ENCODE measurements around the gene TAS2R14.

The TAS2R14 gene

DNA sequence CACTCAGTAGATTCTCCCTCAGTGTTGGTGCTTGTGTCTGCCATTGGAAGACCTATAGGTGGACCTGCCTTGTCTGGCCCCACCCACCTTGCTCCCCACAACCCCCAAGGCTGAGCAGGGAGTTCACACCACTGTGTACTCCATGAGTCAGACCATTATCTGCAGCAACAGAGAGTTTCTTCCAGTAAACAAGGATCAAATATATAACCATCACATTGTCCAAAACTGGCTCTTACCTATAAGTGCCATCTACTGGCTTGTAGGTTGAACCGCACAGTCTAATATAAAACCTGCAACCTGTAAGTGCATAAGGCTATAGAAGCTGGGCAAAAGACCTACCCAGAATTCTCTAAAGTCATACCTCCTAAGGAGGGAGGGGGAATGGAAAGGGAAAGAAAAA lies 37.6 kb downstream of the TAS2R14 start:
- no peak overlapping the region for H2BK5ac ChIP-seq (ENCODE audit: low read length)
- H3K4ac ChIP-seq (ENCODE audit: low read length): no peak overlapping the region
- no peak overlapping the region for H3K4me3 ChIP-seq (ENCODE audit: low read length in 2 of 2)
- H3K4me2 ChIP-seq (ENCODE audit: insufficient read depth, low read length, poor library complexity, severe bottlenecking): no peak overlapping the region
- no peak overlapping the region for H3K23ac ChIP-seq (ENCODE audit: low read depth, low read length, poor library complexity)
- no peaks in the 10 kb centered on the region for H3K27me3 ChIP-seq (ENCODE audit: control insufficient read depth in 3 of 3, insufficient read depth in 3 of 3, low read depth in 1 of 3, low read length in 3 of 3)
- no peaks in the 10 kb centered on the region for H3K79me1 ChIP-seq (ENCODE audit: low read depth, low read length)
- H2BK120ac ChIP-seq (ENCODE audit: low read depth, low read length): no peak overlapping the region
- H2BK12ac ChIP-seq (ENCODE audit: low read length): no peak overlapping the region
- H3K14ac ChIP-seq (ENCODE audit: low read length): no peak overlapping the region
- no peaks in the 10 kb centered on the region for H3K36me3 ChIP-seq (replicated peaks in 1 of 2; ENCODE audit: control insufficient read depth in 2 of 2, insufficient read depth in 2 of 2, low read length in 2 of 2)
- no peak for DNase-seq (ENCODE audit: low spot score)
- no peak overlapping the region for H3K9ac ChIP-seq (ENCODE audit: low read depth, low read length, poor library complexity)
- no peak overlapping the region for H3K18ac ChIP-seq (ENCODE audit: low read length)
- no CpG with 5 or more reads among the region's 1 CpG for WGBS, 2 donors (ENCODE audit: extremely low coverage in 2 of 2, insufficient read length in 2 of 2, insufficient replicate concordance in 1 of 2)
- H2BK15ac ChIP-seq (ENCODE audit: low read length): no peak overlapping the region
- H3K4me1 ChIP-seq (ENCODE audit: control insufficient read depth in 2 of 2, insufficient read depth in 1 of 2, low read depth in 1 of 2, low read length in 2 of 2): no peaks in the 10 kb centered on the region
- H4K8ac ChIP-seq (ENCODE audit: low read depth, low read length): no peak overlapping the region
- no peak overlapping the region for H4K91ac ChIP-seq (ENCODE audit: low read depth, low read length, poor library complexity)
- no peak overlapping the region for H2AFZ ChIP-seq (ENCODE audit: low read length)
- H2AK5ac ChIP-seq (ENCODE audit: low read depth, low read length): no peak overlapping the region
- no peak overlapping the region for H3K27ac ChIP-seq (replicated peaks; ENCODE audit: low read length)
- H3K9me3 ChIP-seq (replicated peaks in 1 of 2; ENCODE audit: control insufficient read depth in 2 of 2, insufficient read depth in 1 of 2, low read depth in 1 of 2, low read length in 2 of 2): peaks cover 0 to 33% of the 10 kb centered on the region in 2 donors

GRCh38 chr12:10900972-10901371 lies 38.1 kb downstream of the TAS2R14 start:
- Histone ChIP-seq H2AFZ (ENCODE audit: low read length) (no peak overlapping the region), H3K9me3 (replicated peaks in 1 of 2; ENCODE audit: control insufficient read depth in 2 of 2, insufficient read depth in 1 of 2, low read depth in 1 of 2, low read length in 2 of 2) (peaks cover 0 to 33% of the 10 kb centered on the region in 2 donors), H3K27ac (replicated peaks; ENCODE audit: low read length) (no peak overlapping the region), H3K79me1 (ENCODE audit: low read depth, low read length) (no peaks in the 10 kb centered on the region), H3K4me2 (ENCODE audit: insufficient read depth, low read length, poor library complexity, severe bottlenecking) (no peak overlapping the region), H3K4me3 (ENCODE audit: low read length in 2 of 2) (no peak overlapping the region), H3K14ac (ENCODE audit: low read length) (no peak overlapping the region), H2BK5ac (ENCODE audit: low read length) (no peak overlapping the region), H3K4me1 (ENCODE audit: control insufficient read depth in 2 of 2, insufficient read depth in 1 of 2, low read depth in 1 of 2, low read length in 2 of 2) (no peaks in the 10 kb centered on the region), H3K9ac (ENCODE audit: low read depth, low read length, poor library complexity) (no peak overlapping the region), H2BK15ac (ENCODE audit: low read length) (no peak overlapping the region), H2BK120ac (ENCODE audit: low read depth, low read length) (no peak overlapping the region), H2BK12ac (ENCODE audit: low read length) (no peak overlapping the region), H4K91ac (ENCODE audit: low read depth, low read length, poor library complexity) (no peak overlapping the region), H3K23ac (ENCODE audit: low read depth, low read length, poor library complexity) (no peak overlapping the region), H3K27me3 (ENCODE audit: control insufficient read depth in 3 of 3, insufficient read depth in 3 of 3, low read depth in 1 of 3, low read length in 3 of 3) (no peaks in the 10 kb centered on the region), H3K18ac (ENCODE audit: low read length) (no peak overlapping the region), H4K8ac (ENCODE audit: low read depth, low read length) (no peak overlapping the region), H3K4ac (ENCODE audit: low read length) (no peak overlapping the region), H3K36me3 (replicated peaks in 1 of 2; ENCODE audit: control insufficient read depth in 2 of 2, insufficient read depth in 2 of 2, low read length in 2 of 2) (no peaks in the 10 kb centered on the region), H2AK5ac (ENCODE audit: low read depth, low read length) (no peak overlapping the region)
- WGBS, 2 donors (ENCODE audit: extremely low coverage in 2 of 2, insufficient read length in 2 of 2, insufficient replicate concordance in 1 of 2): no CpG with 5 or more reads among the region's 1 CpG
- no peak for DNase-seq (ENCODE audit: low spot score)

DNA sequence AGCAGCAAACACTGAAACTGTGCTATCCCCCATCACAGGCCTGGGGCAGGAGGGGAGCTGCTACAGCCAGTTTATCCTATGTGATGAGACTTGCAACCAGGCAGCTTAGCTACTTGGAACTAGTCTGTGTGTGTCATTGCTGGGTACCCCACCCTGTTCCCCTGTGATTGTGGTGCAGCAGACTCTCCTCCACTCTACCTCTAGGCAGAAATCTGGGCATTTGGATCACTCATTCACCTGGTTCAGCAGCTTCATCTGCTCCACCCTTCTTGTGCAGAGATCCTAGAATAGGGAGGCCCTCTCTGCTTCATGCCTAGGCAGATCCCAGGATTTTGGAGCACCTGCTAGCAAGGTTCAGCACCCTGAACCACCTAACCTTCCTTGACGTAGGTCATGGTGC lies 38.5 kb downstream of the TAS2R14 start:
- H2BK15ac ChIP-seq (ENCODE audit: low read length): no peak overlapping the region
- H3K36me3 ChIP-seq (replicated peaks in 1 of 2; ENCODE audit: control insufficient read depth in 2 of 2, insufficient read depth in 2 of 2, low read length in 2 of 2): no peaks in the 10 kb centered on the region
- no peak overlapping the region for H2AK5ac ChIP-seq (ENCODE audit: low read depth, low read length)
- H3K4ac ChIP-seq (ENCODE audit: low read length): no peak overlapping the region
- H2AFZ ChIP-seq (ENCODE audit: low read length): no peak overlapping the region
- no peaks in the 10 kb centered on the region for H3K79me1 ChIP-seq (ENCODE audit: low read depth, low read length)
- no peak overlapping the region for H2BK12ac ChIP-seq (ENCODE audit: low read length)
- WGBS, 2 donors (ENCODE audit: extremely low coverage in 2 of 2, insufficient read length in 2 of 2, insufficient replicate concordance in 1 of 2): no CpG with 5 or more reads among the region's 1 CpG
- no peak overlapping the region for H3K14ac ChIP-seq (ENCODE audit: low read length)
- no peak overlapping the region for H3K18ac ChIP-seq (ENCODE audit: low read length)
- H3K23ac ChIP-seq (ENCODE audit: low read depth, low read length, poor library complexity): no peak overlapping the region
- no peaks in the 10 kb centered on the region for H3K4me1 ChIP-seq (ENCODE audit: control insufficient read depth in 2 of 2, insufficient read depth in 1 of 2, low read depth in 1 of 2, low read length in 2 of 2)
- H3K4me2 ChIP-seq (ENCODE audit: insufficient read depth, low read length, poor library complexity, severe bottlenecking): no peak overlapping the region
- DNase-seq (ENCODE audit: low spot score): no peak
- H3K9ac ChIP-seq (ENCODE audit: low read depth, low read length, poor library complexity): no peak overlapping the region
- H4K8ac ChIP-seq (ENCODE audit: low read depth, low read length): no peak overlapping the region
- H3K27me3 ChIP-seq (ENCODE audit: control insufficient read depth in 3 of 3, insufficient read depth in 3 of 3, low read depth in 1 of 3, low read length in 3 of 3): no peaks in the 10 kb centered on the region
- no peak overlapping the region for H2BK5ac ChIP-seq (ENCODE audit: low read length)
- no peak overlapping the region for H4K91ac ChIP-seq (ENCODE audit: low read depth, low read length, poor library complexity)
- H3K4me3 ChIP-seq (ENCODE audit: low read length in 2 of 2): no peak overlapping the region
- no peak overlapping the region for H3K27ac ChIP-seq (replicated peaks; ENCODE audit: low read length)
- no peak overlapping the region for H2BK120ac ChIP-seq (ENCODE audit: low read depth, low read length)
- peaks cover 0 to 31% of the 10 kb centered on the region in 2 donors for H3K9me3 ChIP-seq (replicated peaks in 1 of 2; ENCODE audit: control insufficient read depth in 2 of 2, insufficient read depth in 1 of 2, low read depth in 1 of 2, low read length in 2 of 2)

GRCh38 chr12:10896854-10897253 lies 42.2 kb downstream of the TAS2R14 start:
- Histone ChIP-seq H3K27me3 (ENCODE audit: control insufficient read depth in 3 of 3, insufficient read depth in 3 of 3, low read depth in 1 of 3, low read length in 3 of 3) (no peaks in the 10 kb centered on the region), H3K23ac (ENCODE audit: low read depth, low read length, poor library complexity) (no peak overlapping the region), H4K8ac (ENCODE audit: low read depth, low read length) (no peak overlapping the region), H3K14ac (ENCODE audit: low read length) (no peak overlapping the region), H2AK5ac (ENCODE audit: low read depth, low read length) (no peak overlapping the region), H3K4me3 (ENCODE audit: low read length in 2 of 2) (no peak overlapping the region), H2BK15ac (ENCODE audit: low read length) (no peak overlapping the region), H3K27ac (replicated peaks; ENCODE audit: low read length) (no peak overlapping the region), H3K79me1 (ENCODE audit: low read depth, low read length) (no peaks in the 10 kb centered on the region), H3K18ac (ENCODE audit: low read length) (no peak overlapping the region), H4K91ac (ENCODE audit: low read depth, low read length, poor library complexity) (no peak overlapping the region), H3K4me2 (ENCODE audit: insufficient read depth, low read length, poor library complexity, severe bottlenecking) (no peak overlapping the region), H3K4ac (ENCODE audit: low read length) (no peak overlapping the region), H3K36me3 (replicated peaks in 1 of 2; ENCODE audit: control insufficient read depth in 2 of 2, insufficient read depth in 2 of 2, low read length in 2 of 2) (no peaks in the 10 kb centered on the region), H2AFZ (ENCODE audit: low read length) (no peak overlapping the region), H3K4me1 (ENCODE audit: control insufficient read depth in 2 of 2, insufficient read depth in 1 of 2, low read depth in 1 of 2, low read length in 2 of 2) (no peaks in the 10 kb centered on the region), H3K9ac (ENCODE audit: low read depth, low read length, poor library complexity) (no peak overlapping the region), H2BK5ac (ENCODE audit: low read length) (no peak overlapping the region), H2BK12ac (ENCODE audit: low read length) (no peak overlapping the region), H2BK120ac (ENCODE audit: low read depth, low read length) (no peak overlapping the region), H3K9me3 (replicated peaks in 1 of 2; ENCODE audit: control insufficient read depth in 2 of 2, insufficient read depth in 1 of 2, low read depth in 1 of 2, low read length in 2 of 2) (peaks cover 0 to 5% of the 10 kb centered on the region in 2 donors)
- no peak for DNase-seq (ENCODE audit: low spot score)
- WGBS, 2 donors (ENCODE audit: extremely low coverage in 2 of 2, insufficient read length in 2 of 2, insufficient replicate concordance in 1 of 2): no CpG with 5 or more reads among the region's 5 CpGs
